Endothelial cell of hepatic sinusoid (primary cell): ENCODE results near the gene PCDHB1.

ENCODE experiments used
- in situ Hi-C: cut with HindIII; loops from 2 replicates; pipeline ENCODE4 v1.10.0; 2017; ENCODE audit warnings: low sequenced_read_pairs

Gene PCDHB1

GRCh38 chr5:141050622-141051520 is at the start of gene PCDHB1:
TSS of gene PCDHB1 (plus strand) at chr5:141051374. CDS start at chr5:141051471, 97 bp downstream.
- in situ Hi-C loops: no loop called here

GRCh38 chr5:141001446-141001843 is 49.7 kb upstream of the PCDHB1 start:
- in situ Hi-C loops: no loop called here

GRCh38 chr5:141001844-141002604 is 49.1 kb upstream of the PCDHB1 start:
- in situ Hi-C loops: no loop called here

GRCh38 chr5:141002605-141002965 is 48.6 kb upstream of the PCDHB1 start:
- in situ Hi-C loops: no loop called here

- in situ Hi-C loops: no loop called here
Observed at GRCh38 chr5:141003031-141003430, 48.1 kb upstream of the PCDHB1 start.

GRCh38 chr5:141003791-141004611 is 47.2 kb upstream of the PCDHB1 start:
- in situ Hi-C loops: no loop called here

- in situ Hi-C loops: no loop called here
Observed at GRCh38 chr5:141007791-141008190, 43.4 kb upstream of the PCDHB1 start.

GRCh38 chr5:141010047-141010793 is 41.0 kb upstream of the PCDHB1 start:
- in situ Hi-C loops: no loop called here

- in situ Hi-C loops: no loop called here
Observed at GRCh38 chr5:141017943-141018342, 33.2 kb upstream of the PCDHB1 start.

GRCh38 chr5:141022384-141022783 is 28.8 kb upstream of the PCDHB1 start:
- in situ Hi-C loops: no loop called here

- in situ Hi-C loops: no loop called here
Observed at GRCh38 chr5:141031006-141031405, 20.2 kb upstream of the PCDHB1 start.

- in situ Hi-C loops: no loop called here
Observed at GRCh38 chr5:141032626-141033025, 18.5 kb upstream of the PCDHB1 start.

GRCh38 chr5:141039061-141039460 is 12.1 kb upstream of the PCDHB1 start:
- in situ Hi-C loops: no loop called here

GRCh38 chr5:141039517-141039916 is 11.7 kb upstream of the PCDHB1 start:
- in situ Hi-C loops: no loop called here

GRCh38 chr5:141040093-141040770 is 10.9 kb upstream of the PCDHB1 start:
- in situ Hi-C loops: no loop called here

- in situ Hi-C loops: no loop called here
Observed at GRCh38 chr5:141040771-141041426, 10.3 kb upstream of the PCDHB1 start.

- in situ Hi-C loops: no loop called here
Observed at GRCh38 chr5:141041427-141041785, 9.8 kb upstream of the PCDHB1 start.

- in situ Hi-C loops: no loop called here
Observed at GRCh38 chr5:141042555-141042954, 8.6 kb upstream of the PCDHB1 start.

GRCh38 chr5:141051521-141051866 is 320 bp downstream of the PCDHB1 start:
- in situ Hi-C loops: no loop called here

- in situ Hi-C loops: no loop called here
Observed at GRCh38 chr5:141077826-141078225, 26.7 kb downstream of the PCDHB1 start.
